ENCODE results near the gene TSPAN31.

The TSPAN31 gene

DNA sequence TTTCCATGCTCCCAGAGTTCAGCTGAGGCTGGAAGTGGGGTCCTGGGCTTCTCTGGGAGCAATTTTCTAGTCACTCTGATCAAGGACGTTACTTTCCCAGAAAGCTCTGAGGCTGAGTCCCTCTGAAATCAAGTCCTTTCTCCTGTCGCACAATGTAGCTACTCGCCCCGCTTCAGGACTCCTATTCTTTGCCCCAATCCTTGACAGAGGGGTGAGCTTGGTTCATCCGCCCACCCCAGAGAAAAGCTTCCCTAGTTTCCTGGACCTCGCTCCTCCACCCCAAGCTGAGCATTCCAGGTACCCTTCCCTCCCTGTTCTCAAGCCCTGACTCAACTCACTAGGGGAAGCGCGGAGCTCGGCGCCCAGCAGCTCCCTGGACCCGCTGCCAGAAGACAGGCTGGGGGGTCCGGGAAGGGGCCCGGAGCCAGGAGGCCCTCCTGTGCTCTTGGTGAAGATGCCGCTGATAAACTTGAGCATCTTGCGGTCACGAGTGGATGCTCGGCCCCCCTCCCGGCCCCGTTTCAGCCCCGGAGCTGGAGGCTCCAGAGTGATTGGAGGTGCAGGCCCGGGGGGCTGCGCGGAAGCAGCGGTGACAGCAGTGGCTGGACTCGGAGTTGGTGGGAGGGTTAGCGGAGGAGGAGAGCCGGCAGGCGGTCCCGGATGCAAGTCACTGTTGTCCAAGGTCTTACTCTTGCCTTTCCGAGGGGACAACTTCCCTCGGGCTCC is 7.9 kb upstream of the TSPAN31 start:
- peak; percentile 45 for DNase-seq

DNA sequence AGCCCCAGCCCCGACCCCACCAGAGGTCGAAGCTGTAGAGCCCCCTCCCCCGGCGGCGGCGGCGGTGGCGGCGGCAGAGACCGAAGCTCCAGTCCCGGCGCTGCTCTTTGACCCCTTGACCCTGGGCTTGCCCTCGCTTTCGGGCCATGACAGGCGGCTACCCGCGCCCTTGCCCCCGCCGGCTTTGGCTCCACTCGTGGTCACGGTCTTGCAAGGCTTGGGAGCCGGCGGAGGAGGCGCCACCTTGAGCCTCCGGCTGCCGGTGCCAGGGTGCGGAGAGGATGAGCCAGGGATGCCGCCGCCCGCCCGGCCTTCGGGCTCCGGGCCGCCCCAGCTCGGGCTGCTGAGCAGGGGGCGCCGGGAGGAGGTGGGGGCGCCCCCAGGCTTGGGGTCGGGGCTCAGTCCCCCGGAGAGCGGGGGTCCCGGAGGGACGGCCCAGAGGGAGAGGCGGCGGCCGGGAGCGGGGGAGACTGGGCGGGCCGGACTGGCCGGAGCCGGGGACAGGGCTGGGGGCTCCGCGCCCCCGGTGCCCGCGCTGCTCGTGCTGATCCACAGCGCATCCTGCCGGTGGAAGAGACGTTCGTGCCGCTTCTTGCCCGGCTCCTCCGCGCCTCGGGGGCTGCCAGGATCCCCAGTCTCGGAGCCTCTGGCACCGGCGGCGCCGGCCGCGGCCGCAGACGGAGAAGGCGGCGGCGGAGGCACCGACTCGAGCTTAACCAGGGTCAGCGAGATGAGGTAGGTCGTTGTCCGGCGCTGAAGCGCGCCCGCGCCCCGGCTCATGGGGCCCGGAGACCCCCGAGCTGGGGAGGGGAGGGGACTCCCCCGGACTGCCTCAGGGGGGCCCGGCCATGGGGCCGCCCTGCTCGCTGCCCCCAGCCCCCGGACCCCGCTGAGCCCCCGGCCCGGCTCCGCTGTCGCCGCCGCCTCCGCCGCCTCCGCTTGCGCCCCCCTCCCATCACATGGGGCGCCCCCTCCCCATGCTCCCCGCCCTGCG is 7.1 kb upstream of the TSPAN31 start:
- peak; percentile 60 for DNase-seq

DNA sequence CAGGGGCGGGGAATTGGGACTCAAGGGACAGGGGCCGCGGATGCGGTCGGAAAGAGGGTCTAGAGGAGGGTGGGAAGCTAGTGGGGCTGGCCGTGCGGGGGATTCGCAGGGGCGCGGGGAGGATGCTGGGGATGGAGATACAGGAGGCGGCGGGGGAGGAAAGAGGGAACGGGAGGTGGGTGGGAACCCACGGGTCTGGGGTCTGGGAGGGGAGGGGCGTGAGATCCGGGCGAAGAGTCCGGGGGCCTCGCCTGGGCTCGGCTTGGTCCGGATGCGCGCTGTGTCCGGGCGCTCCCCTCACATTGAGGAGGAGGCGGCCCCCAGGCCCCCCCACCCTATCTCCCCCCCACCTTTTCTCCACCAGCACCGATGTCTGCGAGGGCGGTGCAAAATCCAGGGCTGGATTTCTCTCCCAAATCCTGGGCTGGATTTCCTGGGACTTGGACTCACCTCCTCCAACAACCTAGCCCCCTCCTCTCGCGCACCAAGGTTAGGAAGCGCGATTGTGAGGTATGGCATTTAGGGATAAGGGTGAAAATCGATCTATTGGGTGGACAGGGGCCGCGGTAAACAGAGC is 6.1 kb upstream of the TSPAN31 start, which contains the start of gene AGAP2:
Gene AGAP2 (minus strand): TSS at position 82 of the 577 bp plus-strand sequence. CDS start 496 bp downstream, outside the sequence.
- peak; percentile 84 for DNase-seq

DNA sequence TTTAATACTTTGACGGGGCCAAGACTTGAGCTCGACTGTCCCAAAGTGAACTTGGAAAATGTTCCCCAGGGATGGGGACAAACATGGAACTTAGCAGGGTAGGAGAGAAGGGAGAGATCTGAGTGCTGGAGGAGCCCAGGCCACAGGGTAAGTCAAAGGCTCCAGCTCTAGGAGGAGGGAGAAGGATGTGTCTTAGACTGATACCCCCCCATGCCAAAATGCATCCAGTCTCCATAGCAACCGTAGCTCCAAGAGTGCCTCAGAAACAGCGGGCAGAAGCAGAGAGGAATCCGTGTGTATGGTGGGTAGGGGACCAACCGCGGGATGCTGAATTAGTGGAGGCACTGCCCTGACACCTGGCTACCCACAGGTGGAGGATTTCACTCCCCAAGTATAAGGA is 5.5 kb upstream of the TSPAN31 start:
- DNase-seq = peak; percentile 14

DNA sequence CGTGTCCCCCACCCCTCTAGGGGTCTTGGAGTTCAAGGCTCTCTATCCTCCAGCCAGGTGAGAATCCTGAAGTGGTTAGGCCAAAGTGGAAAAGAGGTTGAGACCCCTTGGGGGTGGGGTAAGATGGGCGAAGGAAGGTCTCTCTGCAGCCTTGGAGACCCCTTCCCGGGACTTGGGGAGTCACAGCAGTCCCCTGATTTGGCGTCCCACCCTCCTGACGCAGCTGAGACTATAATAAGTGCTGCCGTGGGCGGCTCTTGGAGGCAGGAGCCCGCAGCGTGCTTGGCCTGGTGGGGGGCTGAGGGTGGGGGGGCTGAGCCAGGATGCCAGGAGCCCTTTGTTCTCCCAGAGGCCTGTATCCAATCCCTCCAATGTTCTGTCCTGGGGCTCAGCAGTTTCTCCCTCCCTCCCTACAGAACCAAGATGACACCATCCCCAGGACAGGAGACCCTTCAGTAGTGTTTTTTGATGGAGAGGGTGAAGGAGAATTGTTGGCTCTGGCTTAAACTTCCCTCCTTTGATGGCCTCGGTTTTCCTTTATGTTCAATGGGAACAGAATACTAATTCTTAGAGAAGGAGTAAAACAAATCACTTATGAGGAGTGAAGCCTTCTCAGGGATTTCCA is 4.8 kb upstream of the TSPAN31 start:
- DNase-seq = no peak

DNA sequence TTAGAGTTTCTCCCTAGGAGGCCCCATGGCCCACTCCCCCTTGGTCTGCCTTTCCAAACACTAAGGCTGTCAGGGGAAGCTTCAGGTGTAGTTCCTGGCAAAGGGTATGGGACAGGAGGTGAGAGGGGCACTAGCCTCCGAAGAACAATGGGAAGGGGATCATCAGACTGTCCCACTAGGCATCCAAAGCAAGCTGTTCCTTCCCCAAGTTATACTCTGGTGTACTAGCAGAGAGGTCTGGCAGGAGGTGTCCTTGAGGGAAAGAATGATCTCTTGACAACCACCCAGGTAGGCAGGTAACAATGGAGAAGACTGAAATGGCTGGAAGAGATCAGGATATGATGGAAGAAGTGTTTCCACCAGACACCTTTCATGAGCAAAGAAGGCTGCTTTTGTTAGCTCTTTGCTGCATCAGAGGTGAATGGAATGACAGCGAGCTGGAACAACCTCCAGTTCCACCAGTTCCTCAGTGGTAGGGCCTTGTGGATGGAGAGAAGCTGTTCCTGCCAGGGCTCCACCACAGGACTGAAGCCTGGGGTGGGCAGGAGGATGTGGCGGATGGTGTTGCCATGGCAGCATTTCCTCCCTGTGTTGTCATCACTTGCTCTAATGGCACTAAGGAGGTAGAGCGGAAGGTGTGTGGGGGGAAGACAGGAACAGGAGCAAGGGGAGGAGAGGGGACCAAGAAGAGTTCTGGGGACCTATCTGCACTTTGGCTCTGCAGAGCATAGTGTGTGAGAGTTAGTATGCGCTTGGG is 4.0 kb upstream of the TSPAN31 start:
- DNase-seq = peak; percentile 50

DNA sequence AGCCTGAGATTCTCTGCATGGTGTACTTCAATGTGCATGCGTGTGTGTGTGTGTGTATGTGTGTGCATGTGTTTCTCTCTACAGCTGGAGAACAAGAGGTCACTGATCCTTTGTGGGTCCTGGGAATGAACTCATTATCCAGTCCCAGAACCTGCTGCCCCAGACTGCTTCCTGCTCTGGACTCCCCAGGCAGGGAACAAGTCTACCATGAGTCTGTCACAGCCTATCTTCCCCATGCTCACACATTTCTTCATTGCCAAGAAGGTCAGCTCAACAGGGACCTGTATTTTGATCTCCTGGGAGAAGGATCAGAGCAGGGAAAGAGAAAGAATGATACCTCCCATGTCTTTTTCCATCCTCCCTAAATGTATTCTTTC is 3.4 kb upstream of the TSPAN31 start:
- DNase-seq = no peak

DNA sequence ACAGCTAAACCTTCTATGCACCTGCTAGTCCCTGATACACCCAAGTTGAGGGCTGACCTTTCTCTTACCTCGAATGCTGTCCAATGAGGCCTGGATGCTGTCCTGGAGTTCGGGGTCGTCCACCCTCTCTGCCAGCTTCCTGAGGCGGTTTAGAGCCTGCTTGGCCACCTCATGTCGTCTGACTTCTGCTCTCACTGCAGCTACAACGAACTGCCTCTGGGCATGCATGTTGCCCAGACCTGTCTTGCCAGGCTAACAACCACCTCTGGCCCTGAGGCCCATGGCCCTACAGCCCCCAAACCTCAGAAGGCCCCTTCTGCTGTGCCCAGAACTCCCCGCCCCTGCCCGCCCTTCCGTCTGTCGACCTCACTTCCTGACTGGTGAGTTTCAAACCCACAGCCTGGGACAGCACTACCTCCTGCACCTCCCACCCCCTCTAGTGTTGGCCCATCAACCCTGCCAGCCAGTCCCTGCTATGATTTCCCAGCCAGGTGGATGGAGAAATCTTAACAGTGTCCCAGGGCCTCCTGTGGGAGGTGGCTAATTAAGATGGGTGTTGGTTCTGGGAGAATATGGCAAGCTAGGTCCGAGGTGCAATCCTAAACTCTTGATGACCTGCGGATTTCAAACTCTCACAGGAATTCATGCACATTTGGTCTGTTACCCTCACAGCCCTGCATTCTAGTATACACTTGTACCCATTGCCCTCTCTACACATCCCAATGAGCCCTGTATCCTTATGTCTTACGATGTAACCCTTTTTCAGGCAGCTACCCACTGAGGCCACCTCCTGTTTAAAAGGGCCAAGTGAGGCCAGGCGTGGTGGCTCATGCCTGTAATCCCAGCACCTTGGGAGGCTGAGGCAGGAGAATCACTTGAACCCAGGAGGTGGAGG is 2.7 kb upstream of the TSPAN31 start:
- DNase-seq = peak; percentile 8

DNA sequence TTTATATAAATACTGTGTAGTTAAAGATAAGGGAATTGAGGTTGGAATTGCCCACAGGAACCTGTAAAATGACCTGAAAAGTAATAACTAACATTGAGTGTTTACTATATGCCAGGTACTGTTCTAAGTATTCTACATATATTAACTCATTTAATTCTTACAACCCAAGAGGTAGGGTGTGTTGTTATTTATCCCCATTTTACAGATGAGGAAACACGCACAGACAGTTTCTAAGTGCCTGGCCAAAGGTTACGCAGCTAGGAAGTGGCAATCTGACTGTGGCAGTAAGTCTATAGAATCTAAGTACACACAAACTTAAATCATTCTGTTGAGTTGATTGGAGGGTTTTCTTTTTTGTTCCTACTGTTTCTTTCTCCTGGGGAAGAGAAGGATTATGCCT is 1.1 kb upstream of the TSPAN31 start:
- DNase-seq = no peak

DNA sequence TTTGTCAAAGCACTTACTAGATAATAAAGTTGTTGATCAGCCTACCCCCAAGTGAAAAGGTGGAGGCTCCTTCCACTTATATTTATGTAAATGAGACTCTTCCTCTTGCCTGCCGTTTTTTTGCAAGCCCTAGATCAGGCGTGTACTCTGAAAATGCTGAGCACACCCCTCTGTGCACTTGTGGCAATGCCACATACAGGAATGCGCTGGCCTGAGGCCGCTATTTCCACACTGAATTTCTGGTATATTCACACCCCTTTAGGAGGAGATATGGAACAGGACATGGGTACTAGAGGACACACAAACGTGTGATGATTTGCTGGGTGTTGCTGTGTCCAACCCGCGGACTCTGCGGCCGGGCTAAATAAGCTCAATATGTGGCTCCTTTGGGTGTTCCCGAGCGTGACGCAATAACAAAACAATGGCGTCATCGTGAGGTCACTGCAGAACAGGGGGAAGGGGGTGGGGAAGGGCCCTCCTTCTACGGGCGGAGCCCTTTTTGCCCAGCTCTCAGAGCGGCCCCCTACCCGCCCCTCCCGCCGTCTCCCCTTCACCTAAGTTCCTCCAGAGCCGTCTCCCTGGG is 554 bp upstream of the TSPAN31 start:
- peak; percentile 92 for DNase-seq

DNA sequence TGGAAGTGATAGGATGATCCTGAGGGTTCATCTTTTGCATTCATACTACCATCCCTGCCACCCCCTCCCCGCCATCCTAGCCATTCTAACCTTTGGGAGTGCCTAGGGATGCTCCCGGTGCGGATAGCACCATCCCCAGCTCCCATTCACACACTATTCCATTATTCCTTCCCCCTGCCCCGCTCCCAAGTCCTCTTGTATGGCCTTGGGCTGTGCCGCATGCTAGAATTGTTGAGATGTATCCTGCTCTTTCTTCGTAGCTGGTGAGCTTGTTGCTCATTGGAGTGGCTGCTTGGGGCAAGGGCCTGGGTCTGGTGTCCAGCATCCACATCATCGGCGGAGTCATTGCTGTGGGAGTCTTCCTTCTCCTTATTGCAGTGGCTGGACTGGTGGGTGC is 644 bp downstream of the TSPAN31 start:
- DNase-seq = no peak

DNA sequence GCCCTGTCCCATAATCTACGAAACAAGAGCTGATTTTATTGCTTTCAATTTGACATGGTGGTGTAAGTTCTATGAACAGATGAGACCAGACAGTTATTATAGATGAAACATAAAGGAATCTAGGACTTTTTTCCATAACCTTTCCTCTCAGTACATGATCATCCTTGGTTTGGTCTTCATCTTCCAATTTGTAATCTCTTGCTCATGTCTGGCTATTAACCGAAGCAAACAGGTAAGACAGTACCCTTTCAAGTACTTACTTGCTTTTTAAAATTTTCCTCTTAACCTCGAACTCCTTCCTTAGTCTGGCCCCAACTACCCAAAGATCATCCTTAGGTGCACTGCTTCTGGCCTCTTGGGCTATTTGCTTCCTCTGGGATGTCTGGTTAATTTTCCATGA is 1.2 kb downstream of the TSPAN31 start:
- DNase-seq = no peak

DNA sequence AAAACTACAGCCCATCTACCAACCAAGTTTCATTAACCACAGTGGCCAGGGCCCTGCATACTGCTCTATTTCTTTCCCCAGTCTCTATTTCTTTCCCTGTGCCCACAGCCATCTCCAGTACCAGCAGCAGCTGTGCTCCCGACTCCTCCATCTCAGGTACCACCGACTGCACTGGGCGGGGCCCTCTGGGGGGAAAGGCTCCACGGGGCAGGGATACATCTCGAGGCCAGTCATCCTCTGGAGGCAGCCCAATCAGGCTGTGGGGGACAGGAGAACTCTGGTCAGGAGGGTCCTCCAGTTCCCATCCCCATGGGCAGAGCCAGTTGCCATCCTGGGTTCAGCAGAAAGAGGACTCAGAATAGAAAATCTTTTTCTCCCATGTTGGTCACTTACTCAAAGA is 4.2 kb downstream of the TSPAN31 start:
- no peak for DNase-seq

DNA sequence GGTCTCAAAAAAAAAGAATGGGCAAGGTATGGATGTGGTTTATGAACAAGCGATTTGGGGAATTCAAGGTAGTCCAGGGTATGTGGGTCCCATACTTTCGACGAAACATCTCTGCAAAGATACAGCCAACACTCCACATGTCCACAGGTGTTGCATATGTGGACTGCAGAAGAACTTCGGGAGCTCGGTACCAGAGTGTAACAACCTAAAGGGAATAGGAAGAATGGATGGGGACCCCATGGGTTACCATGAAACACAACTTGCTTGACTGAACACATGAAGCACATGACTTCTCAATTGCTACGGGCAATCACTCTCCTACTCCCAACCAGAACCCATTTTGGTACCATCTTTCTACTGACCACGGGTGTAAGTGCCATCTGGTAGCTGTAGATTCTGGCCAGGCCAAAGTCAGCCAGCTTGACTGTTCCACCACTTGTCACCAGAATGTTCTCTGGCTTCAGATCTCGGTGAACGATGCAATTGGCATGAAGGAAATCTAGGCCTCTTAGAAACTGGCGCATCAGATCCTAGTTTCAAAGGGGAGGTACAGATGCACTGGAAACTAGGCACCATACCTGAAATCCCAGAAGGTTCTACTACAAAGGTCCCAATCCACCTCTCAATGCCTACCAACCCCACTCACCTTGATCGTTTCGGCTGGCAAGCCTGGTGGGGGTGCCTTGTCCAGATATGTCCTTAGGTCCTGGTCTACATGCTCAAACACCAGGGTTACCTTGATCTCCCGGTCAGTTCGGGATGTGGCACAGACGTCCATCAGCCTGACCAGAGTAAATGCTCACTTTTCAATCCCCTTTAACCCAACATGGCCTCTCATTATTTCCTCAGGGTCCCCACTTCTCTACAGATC is 6.0 kb downstream of the TSPAN31 start:
- no peak for DNase-seq

DNA sequence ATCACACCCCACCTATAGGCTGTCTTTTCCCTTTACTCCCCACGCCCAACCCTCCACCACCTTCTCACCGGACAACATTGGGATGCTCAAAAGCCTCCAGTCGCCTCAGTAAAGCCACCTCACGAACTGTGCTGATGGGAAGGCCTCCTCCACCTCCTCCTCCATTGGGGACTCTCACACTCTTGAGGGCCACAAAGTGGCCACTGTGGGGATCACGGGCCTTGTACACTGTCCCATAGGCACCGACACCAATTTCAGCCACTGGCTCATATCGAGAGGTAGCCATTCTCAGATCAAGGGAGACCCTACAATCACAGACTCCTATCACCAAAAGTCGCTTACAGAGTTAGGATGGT is 6.6 kb downstream of the TSPAN31 start:
- DNase-seq = no peak

DNA sequence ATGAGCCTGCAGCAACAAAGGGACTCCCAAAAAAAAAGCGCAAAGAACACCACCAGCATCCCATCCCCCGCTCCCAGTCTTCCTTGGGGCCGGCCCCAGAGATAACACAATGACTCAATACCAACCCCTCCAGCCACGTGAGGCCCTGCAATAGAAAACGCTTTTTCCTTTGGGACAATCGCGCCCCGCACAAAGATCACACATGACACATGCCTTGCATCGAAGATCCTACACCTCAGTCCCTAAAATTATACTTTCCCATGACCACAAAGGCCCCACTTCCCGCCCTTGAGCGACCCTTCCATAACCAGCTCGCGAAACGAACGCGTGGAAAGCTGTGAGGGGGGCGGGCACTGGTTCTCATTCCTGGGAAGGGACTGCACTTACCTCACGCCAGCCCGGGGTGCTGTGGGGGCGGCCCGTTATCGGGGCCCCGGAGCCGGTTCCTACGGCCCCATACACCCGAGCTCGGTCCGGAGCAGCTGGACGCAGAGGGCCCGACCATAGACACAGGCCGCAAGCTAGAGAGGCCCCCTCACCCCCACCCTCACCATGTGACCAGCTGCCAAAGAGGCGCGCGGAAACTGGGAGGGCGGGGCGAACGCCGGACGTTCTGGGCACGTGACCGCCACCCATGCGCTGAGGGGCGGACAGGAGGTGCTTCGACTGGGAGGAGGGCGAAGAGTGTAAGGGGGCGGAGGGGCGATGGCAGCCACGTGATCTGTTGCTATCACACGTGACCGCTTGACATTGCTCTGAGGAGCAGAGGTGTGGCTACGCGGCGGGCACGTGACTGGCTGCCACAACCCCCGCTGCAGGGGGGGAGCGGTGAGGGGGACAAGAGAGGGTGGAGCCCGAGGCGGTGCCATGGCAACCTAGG is 7.2 kb downstream of the TSPAN31 start, which contains the start of gene CDK4:
Gene CDK4 (minus strand): TSS at position 523 of the 880 bp plus-strand sequence. CDS start 593 bp downstream, outside the sequence.
- DNase-seq = peak; percentile 100

DNA sequence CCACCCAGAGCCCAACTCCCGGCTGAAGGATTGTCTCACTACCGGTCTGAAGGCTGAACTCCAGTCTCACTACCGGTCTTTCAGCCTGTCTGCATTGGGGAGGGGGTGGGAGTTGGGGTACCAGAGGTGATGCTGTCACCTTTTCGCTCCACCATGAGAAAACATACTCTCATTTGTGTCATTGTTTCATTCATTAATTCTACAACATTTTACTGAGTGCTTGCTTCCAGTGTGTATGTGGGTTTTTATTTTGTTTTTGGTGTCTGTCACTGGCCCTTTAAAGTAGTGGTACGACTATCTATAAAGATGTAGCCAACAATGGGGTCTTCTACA is 7.8 kb downstream of the TSPAN31 start:
- DNase-seq = no peak

DNA sequence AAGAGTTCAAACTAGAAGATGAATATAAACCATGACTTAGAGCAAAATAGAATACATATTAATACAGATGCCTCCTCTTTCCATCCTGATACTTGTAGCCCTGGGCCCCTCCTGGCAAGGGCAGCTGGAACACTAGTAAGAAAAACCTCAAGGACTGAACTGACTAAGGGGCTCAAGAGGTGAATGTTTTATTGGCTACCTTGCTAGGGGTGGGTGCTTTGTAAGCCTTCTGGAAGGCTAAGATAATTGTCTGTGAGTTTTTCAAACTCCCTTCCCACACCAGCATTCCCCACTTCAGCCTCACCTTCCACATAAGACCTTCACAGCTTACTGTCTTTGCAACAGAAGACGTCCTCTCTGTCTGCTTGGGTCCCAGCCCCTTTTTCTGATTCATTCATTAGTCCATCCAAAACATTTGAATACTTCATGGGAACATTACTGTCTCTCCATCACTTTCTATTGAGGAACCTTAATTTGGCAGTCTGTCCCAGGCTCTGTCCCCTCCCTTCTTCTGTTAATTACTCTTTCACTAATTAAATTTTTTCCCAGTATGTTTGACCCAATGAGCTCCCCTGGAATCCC is 9.0 kb downstream of the TSPAN31 start:
- no peak for DNase-seq

Measured in NCI-H69 (cell line).